ENCODE data around the gene GRHL1.

The GRHL1 gene

DNA sequence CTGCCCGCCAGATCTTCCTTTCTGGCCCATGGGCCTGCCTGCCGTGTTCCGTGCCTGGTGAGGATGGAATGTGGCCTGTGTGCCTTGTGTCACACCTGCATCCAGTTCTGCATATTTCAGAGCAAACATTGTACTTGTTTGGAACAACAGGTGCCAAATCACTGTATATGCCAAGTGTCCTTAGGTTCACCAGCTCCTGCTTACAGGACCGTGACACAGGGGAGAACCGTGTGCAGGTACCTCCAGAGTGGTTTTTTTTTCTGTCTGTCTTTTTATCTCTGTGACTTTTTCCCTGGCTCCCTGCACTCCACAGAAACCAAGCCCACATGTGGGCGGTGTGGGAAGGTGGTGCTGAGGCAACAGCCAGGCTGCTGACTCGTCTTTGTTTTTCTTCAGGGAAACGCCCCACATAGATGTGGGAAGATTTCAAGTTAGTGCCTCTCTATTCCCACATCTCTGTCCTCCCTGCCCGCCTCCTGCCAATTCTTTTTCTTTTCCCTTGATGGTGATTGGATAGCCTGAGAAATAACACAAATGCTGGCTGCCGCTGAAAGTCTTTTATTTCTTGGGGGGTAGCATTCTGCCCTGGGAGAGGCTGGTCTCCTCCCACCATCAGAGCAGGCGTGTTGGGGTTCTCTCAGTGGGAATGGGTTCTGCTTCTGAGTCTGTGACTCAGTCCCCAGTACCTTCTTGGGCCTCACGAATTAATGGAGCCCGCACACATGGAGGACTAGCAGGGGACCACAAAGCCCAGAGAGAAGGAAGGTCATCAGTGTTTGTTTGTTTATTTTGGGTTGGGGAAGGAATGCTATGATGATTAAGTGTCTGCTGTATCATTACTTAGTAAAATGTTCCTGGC is 21.4 kb downstream of the GRHL1 start:
- no peak for DNase-seq

- DNase-seq = no peak
Observed at GRCh38 chr2:9973690-9974089, 22.2 kb downstream of the GRHL1 start.

DNA sequence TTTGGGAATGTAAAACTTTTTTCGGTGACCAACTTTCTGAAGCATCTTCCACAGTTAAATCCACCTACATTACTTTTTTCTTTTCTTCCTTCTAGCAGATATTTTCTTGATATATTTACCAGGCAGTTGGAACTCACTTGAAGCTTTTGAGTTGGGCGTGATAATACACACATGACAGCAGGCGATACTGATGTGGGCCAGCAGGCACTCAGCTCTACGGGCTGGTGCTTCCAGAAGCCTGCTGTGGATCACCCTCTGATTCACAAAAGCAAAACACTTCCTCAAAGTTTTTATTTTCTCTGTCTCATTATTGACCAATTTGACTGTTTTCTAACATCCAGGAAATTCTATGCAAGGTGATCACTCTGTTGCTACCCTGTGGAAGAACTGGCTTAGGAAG is 22.9 kb downstream of the GRHL1 start:
- no peak for DNase-seq

GRCh38 chr2:9975328-9975727 is 23.8 kb downstream of the GRHL1 start:
- DNase-seq = no peak

DNA sequence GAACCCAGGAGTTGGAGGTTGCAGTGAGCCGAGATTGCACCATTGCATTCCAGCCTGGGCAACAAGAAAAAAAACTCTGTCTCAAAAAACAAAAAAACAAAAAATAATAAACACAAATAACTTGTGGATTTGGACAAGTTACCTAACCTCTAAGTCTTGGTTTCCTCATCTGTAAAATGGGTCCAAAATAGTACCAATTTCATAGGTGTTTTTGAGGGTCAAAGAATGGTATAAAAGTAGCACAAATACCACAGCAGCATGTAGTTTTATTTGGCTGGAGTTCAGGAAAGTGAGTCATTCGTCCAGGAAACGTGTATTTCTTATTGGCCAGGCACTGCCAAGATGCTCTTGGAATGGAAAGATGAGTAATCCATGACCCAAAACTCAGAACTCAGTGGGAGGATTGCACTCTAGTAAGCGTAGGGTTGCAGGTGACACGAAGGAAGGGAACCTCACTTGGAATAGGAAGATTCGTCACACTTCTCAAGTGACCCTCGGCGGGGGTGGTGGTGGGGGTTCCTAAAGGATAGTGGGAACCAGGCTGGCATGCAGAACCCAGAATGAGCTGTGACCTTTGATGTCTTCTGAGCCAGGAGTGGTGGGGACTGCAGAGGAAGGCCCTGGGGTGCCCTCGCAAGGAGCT is 24.4 kb downstream of the GRHL1 start:
- DNase-seq = no peak

- DNase-seq = no peak
Observed at GRCh38 chr2:9979977-9980376, 28.5 kb downstream of the GRHL1 start.

GRCh38 chr2:9980520-9980919 is 29.0 kb downstream of the GRHL1 start:
- no peak for DNase-seq

DNA sequence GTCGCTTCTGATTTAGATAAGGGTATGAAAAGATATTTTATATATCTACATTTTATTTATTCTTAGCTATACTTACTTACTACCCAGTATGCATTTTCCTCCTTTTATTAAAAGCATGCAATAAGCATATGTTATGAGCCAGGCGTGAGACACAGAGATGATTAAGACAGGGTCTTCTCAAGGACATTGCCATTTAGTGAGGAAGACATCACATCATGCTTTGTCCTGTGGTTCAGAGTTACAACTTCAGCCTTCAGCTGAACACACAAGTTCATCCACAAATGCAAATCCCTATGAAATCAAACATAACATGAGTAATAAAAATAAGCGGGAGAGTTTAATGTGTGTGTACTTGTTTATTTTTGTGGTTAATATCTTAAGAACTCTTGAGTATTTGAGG is 30.2 kb downstream of the GRHL1 start:
- no peak for DNase-seq

DNA sequence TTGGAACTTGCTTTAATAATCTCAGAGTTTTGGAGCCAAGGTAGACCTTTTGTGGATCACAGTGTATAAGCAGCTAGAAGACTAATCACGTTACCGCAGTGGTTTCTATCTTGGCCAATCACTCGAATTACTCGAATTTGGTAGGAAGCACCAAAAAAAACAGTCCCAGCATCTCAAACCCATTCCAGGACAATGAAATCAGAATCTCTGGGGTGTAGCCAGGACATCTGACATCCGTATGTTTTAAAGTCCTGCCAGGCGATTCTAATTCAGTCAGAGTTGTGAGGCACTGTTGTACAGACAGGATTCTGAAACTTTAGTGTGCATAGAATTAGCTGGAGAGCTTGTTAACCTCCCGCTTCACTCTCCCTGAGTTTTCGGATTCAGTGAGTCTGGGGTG is 30.8 kb downstream of the GRHL1 start:
- no peak for DNase-seq

DNA sequence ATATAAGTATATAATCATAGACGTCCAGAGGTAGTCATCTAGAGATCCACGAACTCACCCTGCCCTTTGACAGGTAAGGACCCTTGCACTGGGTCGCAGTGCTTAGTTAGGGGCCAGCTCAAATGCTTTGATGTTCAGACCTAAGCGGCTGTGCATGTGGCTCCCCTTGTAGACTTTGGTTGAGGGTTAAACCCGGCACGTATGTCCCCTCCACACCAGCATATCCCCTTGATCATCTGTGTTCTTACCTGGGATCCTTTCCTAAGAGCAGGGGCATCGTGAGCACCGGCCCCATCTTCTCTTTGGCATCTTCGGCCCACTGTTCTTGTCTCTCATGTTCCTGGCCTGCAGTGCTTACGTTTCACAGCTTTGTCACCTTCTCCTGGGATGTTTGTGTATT is 31.4 kb downstream of the GRHL1 start:
- no peak for DNase-seq

GRCh38 chr2:9983401-9984216 is 32.1 kb downstream of the GRHL1 start:
- no peak for DNase-seq

- DNase-seq = no peak
Observed at GRCh38 chr2:9984217-9984739, 32.8 kb downstream of the GRHL1 start.

- DNase-seq = no peak
Observed at GRCh38 chr2:9984871-9985480, 33.5 kb downstream of the GRHL1 start.

GRCh38 chr2:9985531-9986328 is 34.2 kb downstream of the GRHL1 start:
- DNase-seq = no peak

- DNase-seq = no peak
Observed at GRCh38 chr2:9988320-9988719, 36.8 kb downstream of the GRHL1 start.

DNA sequence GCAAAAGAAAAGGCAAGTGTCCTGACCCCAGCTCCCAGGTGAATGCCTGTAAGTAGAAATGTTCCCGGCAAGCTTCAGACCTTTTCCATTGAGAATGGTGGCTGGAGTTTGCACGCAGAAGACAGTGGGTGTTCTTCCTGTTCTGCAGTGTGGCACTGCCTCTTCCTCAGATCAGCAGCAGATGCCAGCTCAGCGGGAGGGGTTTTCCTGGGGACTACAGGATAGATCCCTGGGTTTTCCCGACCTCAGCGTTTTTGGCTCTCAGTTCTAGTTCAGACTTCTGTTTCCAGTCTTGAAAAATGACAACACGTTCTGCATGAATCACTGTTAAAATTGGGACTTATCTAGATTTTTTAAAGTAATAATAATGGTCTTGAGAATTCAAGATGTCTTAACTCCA is 39.2 kb downstream of the GRHL1 start:
- no peak for DNase-seq

DNA sequence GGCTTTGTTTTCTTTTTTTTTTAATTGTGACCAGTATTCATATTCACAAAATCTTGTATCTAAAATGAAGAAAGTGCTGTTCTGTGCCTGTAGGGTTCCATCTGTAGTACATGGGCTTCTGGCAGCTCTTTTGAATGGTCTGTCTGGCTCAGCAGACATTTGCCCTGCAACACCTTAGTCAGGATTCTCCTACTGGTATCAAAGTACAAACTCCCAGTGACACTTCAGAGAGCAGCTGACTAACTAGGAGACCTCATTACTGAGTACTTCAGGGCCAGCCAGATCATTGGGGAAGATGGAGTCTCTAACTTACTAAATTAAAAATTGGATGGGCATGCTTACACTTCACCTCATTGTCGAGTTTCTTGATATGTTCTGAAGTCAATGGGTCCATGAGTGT is 39.7 kb downstream of the GRHL1 start:
- DNase-seq = no peak

GRCh38 chr2:9991829-9992273 is 40.4 kb downstream of the GRHL1 start:
- no peak for DNase-seq

DNA sequence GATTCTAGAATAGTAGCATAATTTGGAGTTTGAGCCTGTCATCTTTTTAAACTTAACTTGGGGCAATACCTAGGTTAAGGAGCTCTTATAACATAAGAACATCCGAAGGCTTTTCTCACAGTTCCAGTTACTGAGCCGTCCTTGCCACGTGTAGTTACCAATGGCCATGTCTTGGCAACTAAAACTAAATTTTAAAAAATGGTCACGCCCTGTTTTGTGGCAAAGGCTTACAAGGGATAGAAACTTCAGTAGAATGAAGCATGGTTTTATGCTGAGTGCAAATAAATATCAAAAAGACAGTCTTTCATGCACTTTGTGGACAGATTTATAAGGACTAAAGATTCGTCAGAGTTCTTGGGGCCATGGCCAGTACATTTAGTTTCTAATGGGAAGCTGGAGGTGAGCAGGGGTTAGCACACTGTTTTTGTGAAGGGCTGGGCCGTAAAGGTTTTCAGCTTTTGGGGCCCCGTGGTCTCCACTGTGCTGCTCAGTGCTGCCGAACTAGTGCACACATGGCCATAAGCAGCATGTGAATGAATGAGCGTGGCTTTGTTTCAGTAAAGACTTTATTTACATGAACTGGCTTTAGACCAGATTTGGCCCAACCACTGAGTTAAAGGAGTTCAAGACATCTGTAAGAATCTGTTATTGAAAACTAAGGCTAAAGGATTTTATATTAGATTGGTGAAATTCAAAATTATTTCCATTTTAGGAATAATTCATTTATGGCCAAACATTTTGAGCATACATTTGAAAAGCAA is 41.1 kb downstream of the GRHL1 start:
- no peak for DNase-seq

DNA sequence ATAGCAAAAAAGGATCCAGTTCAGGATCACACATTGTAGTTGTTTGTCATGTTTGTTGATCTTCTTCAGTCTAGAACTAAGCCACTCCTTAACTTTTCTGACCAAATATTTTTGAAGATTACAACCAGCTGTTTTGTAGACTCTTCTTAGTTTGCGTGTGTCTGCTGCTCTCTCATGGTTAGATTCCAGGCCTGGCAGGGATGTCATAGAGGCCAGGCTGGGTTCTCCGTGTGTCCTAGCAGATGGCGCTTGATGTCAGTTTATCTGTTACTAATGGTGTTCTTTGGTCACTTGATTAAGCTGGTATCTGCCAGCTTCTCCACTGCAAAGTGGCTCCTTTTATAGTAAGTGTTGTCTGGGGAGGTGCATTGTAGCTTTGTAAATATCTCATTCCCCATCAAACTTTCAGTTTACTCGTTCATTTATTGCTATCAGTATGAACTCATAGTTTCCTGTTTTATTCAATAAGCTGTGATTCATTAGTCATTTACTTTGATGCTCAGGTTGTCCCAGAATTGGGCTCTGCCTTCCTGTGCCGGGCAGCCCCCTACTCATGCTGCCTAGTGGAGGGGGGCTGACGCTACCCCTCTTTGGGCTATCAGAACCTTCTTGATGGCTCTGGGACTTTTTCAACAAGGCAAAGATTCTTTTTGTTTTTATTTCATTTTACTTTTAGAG is 42.1 kb downstream of the GRHL1 start:
- DNase-seq = no peak

GRCh38 chr2:9994462-9994861 is 43.0 kb downstream of the GRHL1 start:
- no peak for DNase-seq

All from NCI-H1092 treated with DMSO at 0.1 percent for 48 hours (cell line).